Measurements from ENCODE around the gene G0S2. TPM values are rescaled to one million over a fixed set of nuclear protein-coding genes. Genes with fewer than 3 reads are reported as not detected.

Gene G0S2
- total RNA-seq, 1 experiment from 2014 or later = 9.0 TPM

DNA sequence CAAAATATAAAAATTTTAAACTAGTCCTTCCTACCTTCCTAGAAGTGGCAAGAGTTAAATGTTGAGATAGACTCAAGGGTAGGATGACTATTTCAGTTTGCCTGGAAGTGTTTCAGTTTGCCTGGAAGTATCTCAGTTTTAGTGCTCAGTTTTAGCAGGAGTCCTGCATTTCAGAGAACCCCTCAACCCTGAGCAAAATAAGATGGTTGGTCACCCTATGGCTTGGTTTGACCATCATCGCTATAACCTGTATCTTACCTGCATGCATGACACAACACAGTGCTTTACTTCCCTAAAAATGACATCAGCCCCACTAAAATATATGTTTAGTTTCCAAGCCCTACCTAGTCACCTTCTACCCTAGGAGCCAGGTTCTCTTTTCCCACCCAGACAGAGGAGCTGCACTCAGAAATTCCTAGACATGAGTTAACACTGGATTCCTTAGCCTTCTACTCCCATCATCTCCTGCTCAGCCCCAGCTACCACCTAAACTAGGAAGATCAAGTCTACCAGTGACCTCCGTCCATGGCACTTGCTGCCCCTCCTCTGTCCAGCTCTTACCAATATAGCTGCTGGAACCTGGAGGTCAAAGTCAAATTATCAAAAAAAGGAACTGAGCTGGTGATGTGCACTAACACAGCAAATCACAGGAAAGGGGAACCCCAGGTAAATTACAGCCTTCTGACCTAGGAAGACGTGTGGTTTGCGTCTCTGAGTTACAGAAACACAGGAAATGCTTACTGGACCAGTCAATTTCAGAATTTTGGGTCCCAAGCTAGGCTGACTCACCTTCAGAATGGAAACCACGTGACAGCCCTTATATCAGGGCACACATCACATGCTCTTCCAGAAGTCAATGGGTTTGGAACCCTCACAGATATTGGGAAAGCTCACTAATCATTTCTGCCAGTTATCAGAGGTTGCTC, 2.2 kb upstream of the G0S2 start:
- intact Hi-C loops (cut with micrococcal nuclease; ENCODE audit: unreplicated experiment) = no loop called here
- Histone ChIP-seq H3K4me3 (ENCODE audit: low read depth, low read length, poor library complexity, severe bottlenecking) (no peak overlapping the region), H3K27ac (ENCODE audit: low read depth, low read length, poor library complexity, severe bottlenecking) (no peak overlapping the region), H3K36me3 (ENCODE audit: insufficient read depth, low read length, poor library complexity, severe bottlenecking) (no peaks in the 10 kb centered on the region), H3K4me1 (ENCODE audit: insufficient read depth, low read length, poor library complexity, severe bottlenecking) (peaks cover 10% of the 10 kb centered on the region), H3K27me3 (replicated peaks; ENCODE audit: insufficient read depth, low read depth, low read length, poor library complexity) (peaks cover 21% of the 10 kb centered on the region), H3K9me3 (ENCODE audit: low read depth, low read length, poor library complexity, severe bottlenecking) (no peaks in the 10 kb centered on the region)
- BruUV-seq (replicated peaks) = no TSS peak
- POLR2A ChIA-PET (ENCODE audit: low non-redundant PET) = no interaction called here
- CTCF ChIA-PET = no interaction called here
- no peak for TF ChIP-seq EZH2 (IDR thresholded peaks at IDR 0.05; ENCODE audit: borderline replicate concordance, low read depth, low read length, poor library complexity, severe bottlenecking)
- TF ChIP-seq, protein P1, sequence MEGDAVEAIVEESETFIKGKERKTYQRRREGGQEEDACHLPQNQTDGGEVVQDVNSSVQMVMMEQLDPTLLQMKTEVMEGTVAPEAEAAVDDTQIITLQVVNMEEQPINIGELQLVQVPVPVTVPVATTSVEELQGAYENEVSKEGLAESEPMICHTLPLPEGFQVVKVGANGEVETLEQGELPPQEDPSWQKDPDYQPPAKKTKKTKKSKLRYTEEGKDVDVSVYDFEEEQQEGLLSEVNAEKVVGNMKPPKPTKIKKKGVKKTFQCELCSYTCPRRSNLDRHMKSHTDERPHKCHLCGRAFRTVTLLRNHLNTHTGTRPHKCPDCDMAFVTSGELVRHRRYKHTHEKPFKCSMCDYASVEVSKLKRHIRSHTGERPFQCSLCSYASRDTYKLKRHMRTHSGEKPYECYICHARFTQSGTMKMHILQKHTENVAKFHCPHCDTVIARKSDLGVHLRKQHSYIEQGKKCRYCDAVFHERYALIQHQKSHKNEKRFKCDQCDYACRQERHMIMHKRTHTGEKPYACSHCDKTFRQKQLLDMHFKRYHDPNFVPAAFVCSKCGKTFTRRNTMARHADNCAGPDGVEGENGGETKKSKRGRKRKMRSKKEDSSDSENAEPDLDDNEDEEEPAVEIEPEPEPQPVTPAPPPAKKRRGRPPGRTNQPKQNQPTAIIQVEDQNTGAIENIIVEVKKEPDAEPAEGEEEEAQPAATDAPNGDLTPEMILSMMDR (conservative IDR thresholded peaks at IDR 0.05; ENCODE audit: low read depth, low read length) = no peak
- no peak for DNase-seq (ENCODE audit: low spot score)

DNA sequence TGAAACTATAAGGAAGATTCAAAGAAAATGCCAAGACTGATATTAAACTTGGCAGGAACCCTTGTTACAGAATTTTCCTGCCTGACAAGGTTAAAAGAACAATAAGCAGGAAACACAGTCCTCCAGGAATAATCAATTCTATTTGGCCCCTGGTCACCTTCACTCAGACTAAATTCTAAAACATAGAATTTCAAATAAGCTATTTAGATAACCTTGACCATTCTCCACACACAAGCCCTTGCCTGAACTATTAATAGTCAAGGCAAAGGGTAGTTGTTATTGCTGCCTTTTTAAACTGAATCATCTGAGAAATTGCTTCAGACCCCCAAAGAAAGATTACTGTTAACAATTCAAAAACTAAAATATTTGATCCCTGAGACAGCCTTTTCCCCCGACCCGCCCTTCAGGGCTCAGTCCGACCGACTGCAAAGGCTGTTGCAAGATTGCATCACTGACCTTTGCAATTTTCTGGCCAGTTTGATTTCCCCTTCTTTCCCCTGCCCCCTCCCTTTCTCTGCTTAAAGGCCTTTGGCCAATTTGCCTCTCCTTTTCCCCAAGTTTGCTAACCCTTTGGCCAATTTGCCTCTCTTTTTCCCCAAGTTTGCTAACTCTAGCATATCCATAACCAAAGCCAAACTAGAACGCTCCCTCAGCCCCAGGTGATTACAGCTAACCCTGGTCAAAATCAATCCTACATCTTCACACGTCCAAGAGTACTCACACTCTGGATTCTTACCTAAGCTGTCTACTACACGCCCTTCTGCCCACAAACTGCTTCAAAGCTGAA, 1.4 kb upstream of the G0S2 start:
- DNase-seq (ENCODE audit: low spot score) = no peak
- H3K27ac ChIP-seq (ENCODE audit: low read depth, low read length, poor library complexity, severe bottlenecking) = no peak overlapping the region
- ChIA-PET POLR2A (ENCODE audit: low non-redundant PET) (no interaction called here), CTCF (no interaction called here)
- H3K27me3 ChIP-seq (replicated peaks; ENCODE audit: insufficient read depth, low read depth, low read length, poor library complexity) = peaks cover 21% of the 10 kb centered on the region
- H3K9me3 ChIP-seq (ENCODE audit: low read depth, low read length, poor library complexity, severe bottlenecking) = no peaks in the 10 kb centered on the region
- TF ChIP-seq, protein P1 (conservative IDR thresholded peaks at IDR 0.05; ENCODE audit: low read depth, low read length) = no peak
- TF ChIP-seq EZH2 (IDR thresholded peaks at IDR 0.05; ENCODE audit: borderline replicate concordance, low read depth, low read length, poor library complexity, severe bottlenecking) = no peak
- intact Hi-C loops (cut with micrococcal nuclease; ENCODE audit: unreplicated experiment) = no loop called here
- H3K36me3 ChIP-seq (ENCODE audit: insufficient read depth, low read length, poor library complexity, severe bottlenecking) = no peaks in the 10 kb centered on the region
- peaks cover 10% of the 10 kb centered on the region for H3K4me1 ChIP-seq (ENCODE audit: insufficient read depth, low read length, poor library complexity, severe bottlenecking)
- no peak overlapping the region for H3K4me3 ChIP-seq (ENCODE audit: low read depth, low read length, poor library complexity, severe bottlenecking)
- no TSS peak for BruUV-seq (replicated peaks)

DNA sequence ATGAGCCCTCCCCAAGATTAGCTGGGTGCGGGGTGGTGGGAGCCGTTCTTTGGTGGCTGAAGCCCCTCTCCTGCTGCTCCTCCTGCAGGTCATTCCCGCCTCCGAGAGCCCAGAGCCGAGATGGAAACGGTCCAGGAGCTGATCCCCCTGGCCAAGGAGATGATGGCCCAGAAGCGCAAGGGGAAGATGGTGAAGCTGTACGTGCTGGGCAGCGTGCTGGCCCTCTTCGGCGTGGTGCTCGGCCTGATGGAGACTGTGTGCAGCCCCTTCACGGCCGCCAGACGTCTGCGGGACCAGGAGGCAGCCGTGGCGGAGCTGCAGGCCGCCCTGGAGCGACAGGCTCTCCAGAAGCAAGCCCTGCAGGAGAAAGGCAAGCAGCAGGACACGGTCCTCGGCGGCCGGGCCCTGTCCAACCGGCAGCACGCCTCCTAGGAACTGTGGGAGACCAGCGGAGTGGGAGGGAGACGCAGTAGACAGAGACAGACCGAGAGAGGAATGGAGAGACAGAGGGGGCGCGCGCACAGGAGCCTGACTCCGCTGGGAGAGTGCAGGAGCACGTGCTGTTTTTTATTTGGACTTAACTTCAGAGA, 448 bp downstream of the G0S2 start:
- Histone ChIP-seq H3K4me1 (ENCODE audit: insufficient read depth, low read length, poor library complexity, severe bottlenecking) (peaks cover 10% of the 10 kb centered on the region), H3K27ac (ENCODE audit: low read depth, low read length, poor library complexity, severe bottlenecking) (no peak overlapping the region), H3K9me3 (ENCODE audit: low read depth, low read length, poor library complexity, severe bottlenecking) (no peaks in the 10 kb centered on the region), H3K36me3 (ENCODE audit: insufficient read depth, low read length, poor library complexity, severe bottlenecking) (no peaks in the 10 kb centered on the region), H3K4me3 (ENCODE audit: low read depth, low read length, poor library complexity, severe bottlenecking) (peak overlapping the region; percentile 52), H3K27me3 (replicated peaks; ENCODE audit: insufficient read depth, low read depth, low read length, poor library complexity) (peaks cover 21% of the 10 kb centered on the region)
- BruUV-seq (replicated peaks) = TSS peak; percentile 84
- ChIA-PET POLR2A (ENCODE audit: low non-redundant PET) (no interaction called here), CTCF (interaction anchor here (0.7 kb wide), 1 partner anchor 771 kb away, joined by 3 read pairs; no protein-coding TSS in a partner anchor)
- intact Hi-C loops (cut with micrococcal nuclease; ENCODE audit: unreplicated experiment) = no loop called here
- TF ChIP-seq, protein P1 (conservative IDR thresholded peaks at IDR 0.05; ENCODE audit: low read depth, low read length) = no peak
- no peak for TF ChIP-seq EZH2 (IDR thresholded peaks at IDR 0.05; ENCODE audit: borderline replicate concordance, low read depth, low read length, poor library complexity, severe bottlenecking)
- DNase-seq (ENCODE audit: low spot score) = no peak

Measured in A673 (cell line).